GM19395 (cell line): Measurements from ENCODE around the gene LRRTM4.

Source experiments
- ATAC-seq: cut with Tn5 transposase; IDR thresholded peaks from one replicate; pipeline ENCODE4 v1.9.1; 2021; ENCODE audit warnings: mild to moderate bottlenecking, moderate library complexity; ENCODE audit not compliant: unreplicated experiment

The LRRTM4 gene

DNA sequence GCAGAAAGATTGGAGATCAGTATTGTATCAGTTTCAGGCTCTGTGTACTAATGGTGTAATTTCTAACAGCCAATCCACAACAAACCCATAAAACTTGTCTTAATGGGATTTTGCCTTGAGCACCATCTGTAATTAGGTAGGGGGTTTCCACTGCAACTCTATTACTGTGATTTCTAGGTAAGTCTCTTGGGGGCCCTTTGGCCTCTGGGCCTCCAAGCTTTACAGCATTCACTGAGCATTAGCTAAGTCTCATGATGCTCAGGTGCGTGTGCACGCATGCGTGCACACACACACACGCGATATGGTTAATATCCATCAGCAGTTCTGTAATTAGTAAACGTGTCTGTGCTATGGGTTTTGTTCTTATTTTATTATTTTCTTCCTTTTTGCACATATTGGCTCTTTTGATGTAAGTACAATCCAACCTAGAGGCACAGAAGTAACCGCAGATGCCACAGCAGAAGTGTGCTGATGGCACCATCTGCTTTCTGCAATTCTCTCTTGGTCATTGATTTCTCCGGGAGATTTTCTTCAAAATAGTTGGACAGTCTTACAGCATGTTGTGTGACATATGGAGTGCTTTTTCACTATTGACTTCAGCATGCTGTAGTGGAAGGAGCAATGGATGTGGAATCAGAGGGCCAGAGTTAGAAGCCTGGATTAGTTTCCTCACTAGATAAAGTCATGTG is 592.0 kb downstream of the LRRTM4 start:
- no peak for ATAC-seq

GRCh38 chr2:76928026-76928425 is 594.1 kb downstream of the LRRTM4 start:
- no peak for ATAC-seq

GRCh38 chr2:76921006-76921405 is 601.2 kb downstream of the LRRTM4 start:
- no peak for ATAC-seq

DNA sequence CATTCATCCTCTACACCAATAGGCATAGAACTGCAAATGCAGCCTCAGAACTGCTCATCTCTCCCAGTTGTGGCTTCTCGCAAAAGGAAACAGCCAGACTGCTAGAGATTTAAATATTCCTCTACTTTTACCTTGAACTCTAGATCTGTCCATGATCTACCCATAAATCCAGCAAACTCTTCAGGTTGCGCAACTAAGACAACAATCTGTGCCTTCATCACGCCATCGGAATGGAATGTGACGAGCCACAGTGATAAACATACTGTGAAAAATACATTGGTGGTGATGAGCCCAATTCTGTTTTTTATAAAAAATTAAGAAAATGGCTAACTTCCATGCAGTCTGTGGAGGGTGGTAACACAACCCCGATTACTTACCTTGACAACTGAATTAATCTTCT is 626.7 kb downstream of the LRRTM4 start:
- no peak for ATAC-seq

- ATAC-seq: no peak
Observed at GRCh38 chr2:76870581-76870980, 651.6 kb downstream of the LRRTM4 start.

- ATAC-seq: no peak
Observed at GRCh38 chr2:76870011-76870410, 652.2 kb downstream of the LRRTM4 start.

DNA sequence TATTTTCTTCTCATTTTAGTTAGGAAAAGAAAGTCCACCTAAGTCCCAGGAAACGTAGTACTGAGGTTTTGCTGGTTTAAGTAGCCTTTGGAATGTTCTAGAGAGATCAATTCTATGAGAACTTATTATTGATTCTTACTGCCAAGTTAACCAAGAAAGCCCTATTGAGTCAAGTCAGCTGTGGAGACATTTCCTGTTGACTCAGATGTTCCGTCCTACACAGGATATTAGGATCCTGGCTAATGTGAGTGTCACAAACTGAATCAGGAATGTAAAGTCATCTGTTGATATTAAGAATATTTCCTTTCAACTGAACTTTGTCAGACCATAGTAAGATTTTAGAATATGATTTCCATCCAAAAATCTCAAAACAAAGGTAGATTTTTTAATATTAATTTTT is 654.3 kb downstream of the LRRTM4 start:
- ATAC-seq: no peak

DNA sequence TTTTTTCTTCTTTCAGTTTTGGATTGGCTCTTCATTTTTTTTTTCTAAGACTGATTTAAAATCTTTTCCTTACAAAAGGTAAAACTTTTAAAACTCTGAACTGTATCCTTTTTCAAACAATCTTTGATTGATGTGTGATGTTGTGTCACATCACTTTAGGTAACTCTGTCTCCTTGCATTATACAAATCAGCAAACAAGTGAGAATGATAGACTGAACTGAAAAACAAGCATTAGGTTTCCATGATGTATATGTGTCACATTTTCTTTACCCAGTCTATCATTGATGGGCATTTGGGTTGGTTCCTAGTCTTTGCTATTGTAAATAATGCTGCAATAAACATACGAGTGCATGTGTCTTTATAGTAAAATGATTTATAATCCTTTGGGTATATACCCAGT is 655.7 kb downstream of the LRRTM4 start:
- ATAC-seq: no peak

DNA sequence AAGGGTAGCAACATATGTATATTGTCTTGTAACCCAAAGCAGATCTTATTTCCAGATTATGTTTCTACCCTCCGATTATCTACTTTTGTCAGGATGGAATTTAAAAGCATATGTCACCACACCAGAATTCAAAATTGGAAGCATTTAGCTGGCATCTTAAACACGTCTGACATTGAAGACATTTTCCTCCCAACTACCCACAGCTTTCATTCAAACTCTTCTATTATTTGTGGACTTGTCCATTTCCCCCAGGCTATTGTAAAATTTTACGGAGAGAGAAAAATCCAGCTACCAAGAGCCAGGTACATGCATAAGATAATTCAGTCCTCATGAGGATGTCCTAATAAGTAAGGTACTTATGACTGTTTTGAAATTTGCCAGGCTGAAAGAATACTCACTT is 659.3 kb downstream of the LRRTM4 start:
- ATAC-seq: no peak

- ATAC-seq: no peak
Observed at GRCh38 chr2:76861708-76862107, 660.5 kb downstream of the LRRTM4 start.

DNA sequence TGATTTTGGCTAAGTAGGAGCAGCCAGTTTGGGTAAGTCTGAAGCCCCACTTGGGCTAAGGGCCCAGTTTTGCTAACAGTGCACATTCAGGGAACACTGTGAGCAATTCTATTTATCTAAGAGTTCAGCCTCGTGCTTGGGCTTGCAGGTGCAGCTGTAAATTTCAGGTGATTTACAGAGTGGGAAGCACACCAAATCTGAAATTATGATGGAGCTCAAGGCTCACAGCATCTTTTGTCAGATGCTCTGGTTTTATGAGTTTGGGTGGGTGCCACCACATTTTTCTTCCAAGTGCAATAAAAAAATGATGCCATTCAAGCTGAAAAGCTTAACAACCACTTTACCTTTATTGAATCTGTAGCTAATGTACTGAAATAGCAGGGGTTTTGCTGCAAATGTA is 671.2 kb downstream of the LRRTM4 start:
- no peak for ATAC-seq

- ATAC-seq: no peak
Observed at GRCh38 chr2:76849086-76849485, 673.1 kb downstream of the LRRTM4 start.

DNA sequence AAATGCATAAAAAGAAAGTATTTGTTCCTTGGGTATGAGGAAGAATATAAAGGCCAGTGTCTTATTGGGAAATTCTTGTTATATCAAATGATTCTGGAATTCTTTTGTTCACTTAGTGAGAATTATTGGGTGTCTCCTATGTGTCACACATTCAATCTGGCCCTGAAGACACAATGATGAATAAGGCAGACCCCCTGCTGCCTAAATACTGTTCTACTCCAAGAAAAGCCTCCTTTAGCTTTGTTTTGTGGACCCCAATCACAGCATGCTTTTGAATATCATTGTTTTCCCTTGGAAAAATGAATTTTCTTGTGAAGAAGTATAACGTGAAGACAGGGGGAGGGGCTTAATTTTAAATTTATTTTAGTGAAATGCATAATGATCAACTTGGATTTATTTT is 682.4 kb downstream of the LRRTM4 start:
- no peak for ATAC-seq

- no peak for ATAC-seq
Observed at GRCh38 chr2:76829374-76830234, 692.6 kb downstream of the LRRTM4 start.

DNA sequence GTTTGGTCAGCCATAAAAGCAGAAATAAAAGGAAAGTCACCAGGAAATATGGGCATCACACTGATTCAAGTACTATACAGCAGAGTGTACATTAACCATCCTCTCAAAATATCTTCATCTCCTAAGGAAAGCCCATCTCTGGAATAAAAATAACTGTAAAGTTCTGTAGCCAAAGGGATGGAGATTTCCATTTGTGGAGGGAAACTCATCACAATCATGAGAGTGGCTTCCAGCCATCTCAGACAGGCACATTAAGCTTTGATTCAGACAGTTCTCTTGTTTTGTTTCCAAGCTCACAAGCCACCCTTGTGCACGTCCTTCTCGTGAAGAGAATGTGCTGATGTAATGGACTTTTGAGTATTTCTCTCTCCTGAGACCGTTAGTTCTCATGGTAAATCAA is 695.5 kb downstream of the LRRTM4 start:
- ATAC-seq: no peak

- no peak for ATAC-seq
Observed at GRCh38 chr2:76825140-76825970, 696.8 kb downstream of the LRRTM4 start.

- no peak for ATAC-seq
Observed at GRCh38 chr2:76821731-76822130, 700.4 kb downstream of the LRRTM4 start.

DNA sequence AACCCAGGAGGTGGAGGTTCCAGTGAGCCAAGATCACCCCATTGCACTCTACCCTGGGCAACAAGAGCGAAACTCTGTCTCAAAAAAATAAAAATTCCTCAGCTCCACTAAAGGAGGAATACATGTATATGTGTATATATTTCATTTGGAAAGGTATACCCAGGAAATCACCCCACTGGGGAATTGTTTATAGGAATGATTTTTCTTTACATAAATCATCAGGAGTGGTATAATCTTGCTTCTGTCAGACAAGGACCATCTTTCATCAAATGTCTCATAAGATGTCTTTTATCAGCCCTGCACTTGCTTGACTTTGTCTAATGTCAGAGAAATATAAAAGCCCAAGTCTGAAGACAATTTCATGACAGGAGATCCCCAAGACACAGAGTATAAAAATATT is 709.1 kb downstream of the LRRTM4 start:
- no peak for ATAC-seq

DNA sequence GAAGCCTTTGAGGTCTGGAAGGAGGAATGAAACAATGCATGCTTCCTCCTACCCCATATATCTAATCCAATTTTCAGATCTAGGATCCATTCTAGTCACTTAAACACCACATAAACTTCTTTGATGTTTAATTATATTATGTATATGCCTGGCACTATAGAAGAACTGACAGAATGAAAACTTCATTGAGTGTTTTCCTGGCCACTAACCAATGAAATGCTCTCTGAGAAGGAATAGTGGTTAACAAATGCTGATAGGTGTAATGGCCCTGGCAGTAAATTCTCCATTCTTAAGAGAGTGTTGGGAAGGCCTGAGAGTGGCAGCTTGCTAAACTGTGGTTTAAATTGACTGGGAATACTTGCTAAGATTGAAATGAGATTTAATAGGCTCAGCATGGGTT is 710.0 kb downstream of the LRRTM4 start:
- no peak for ATAC-seq

DNA sequence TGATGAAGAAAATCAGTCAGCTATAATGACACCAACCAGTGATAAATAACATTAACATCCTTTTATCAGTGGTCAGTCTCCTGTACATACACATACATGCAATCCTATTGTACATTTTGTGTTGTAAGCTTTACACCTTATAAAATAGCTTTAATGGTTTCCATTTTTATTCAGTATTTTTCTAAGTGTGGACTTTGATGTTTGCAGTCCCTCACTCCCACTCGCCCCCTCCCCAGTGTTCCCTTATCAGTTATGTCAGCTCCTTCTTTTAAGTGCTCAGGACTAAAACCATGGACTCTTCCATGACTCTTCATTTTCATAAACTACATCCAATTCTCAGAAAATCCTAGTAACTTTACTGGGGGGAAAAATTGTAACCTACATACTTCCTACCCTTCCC is 713.0 kb downstream of the LRRTM4 start:
- no peak for ATAC-seq

- no peak for ATAC-seq
Observed at GRCh38 chr2:76808732-76809131, 713.4 kb downstream of the LRRTM4 start.
